GM21576 (cell line): ENCODE results near the gene AKIRIN1.
"Not testable (repeated sequence)": the region's sequence is repeated elsewhere in the genome, so short reads cannot be mapped to it uniquely, and the experiment has no call there.

Source experiments
- ATAC-seq: cut with Tn5 transposase; IDR thresholded peaks from one replicate; pipeline ENCODE4 v1.9.1; 2021; ENCODE audit warnings: mild to moderate bottlenecking, moderate library complexity; ENCODE audit not compliant: unreplicated experiment

The AKIRIN1 gene

DNA sequence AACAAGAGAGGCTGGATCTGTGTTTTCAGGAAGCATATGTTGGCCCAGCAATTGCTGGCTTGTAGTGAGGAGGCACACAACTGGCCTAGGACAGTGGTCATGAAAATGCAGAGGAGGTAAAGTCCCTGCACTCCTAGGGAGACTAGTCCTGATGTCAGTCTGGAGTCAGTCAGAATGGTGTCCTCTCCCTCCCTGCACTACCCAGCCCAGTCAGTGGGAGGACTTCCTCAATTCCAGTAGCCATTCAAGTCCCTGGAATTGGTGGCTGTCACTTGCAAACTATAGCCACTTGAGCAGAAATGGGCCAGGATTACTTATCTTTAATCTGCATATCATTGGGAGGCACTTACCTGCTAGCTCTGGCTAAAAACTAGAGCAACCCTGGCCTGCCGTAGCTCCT is 53.7 kb downstream of the AKIRIN1 start:
- no peak for ATAC-seq

DNA sequence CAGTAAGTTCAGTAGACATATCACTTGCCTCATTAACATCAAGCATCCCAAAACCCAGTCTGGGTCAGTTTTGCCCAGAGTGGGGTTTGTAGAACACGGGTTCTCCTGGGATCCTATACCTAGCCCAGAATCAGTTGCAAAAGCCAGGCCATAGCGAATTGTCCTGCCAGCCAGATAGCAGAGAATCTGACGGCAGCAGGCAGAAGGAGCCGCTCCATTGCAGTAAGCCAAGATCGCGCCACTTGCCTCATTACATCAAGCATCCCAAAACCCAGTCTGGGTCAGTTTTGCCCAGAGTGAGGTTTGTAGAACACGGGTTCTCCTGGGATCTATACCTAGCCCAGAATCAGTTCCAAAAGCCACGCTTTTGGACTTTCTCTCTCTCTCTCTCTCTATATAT is 54.2 kb downstream of the AKIRIN1 start:
- no peak for ATAC-seq

DNA sequence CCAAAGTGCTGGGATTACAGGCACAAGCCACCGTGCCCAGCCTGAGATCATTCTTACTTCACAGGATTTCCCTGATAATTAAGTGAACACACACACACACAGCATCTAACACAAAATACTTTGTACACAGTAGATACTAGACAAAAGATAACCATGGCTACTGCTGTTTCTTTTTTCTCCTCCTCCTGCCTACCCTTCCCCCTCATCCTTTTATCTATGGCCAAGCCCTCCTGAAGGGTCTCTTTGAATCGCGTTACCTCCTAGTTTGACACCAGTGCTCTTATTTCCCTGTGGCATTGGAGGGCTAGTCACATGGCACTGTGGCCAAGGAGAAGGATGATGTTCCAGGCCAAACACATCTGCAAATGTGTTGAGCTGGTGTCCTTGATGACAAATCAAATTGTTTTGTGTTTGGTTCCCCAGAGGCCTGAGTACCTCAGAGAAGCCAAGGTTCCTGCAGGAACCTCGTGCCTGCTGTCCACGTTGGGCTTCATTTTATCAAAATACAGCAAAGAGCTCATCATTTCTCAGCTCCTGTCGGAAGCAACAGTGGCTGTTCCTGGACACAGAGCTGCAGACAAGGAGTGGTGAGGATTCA is 55.6 kb downstream of the AKIRIN1 start:
- ATAC-seq: no peak

DNA sequence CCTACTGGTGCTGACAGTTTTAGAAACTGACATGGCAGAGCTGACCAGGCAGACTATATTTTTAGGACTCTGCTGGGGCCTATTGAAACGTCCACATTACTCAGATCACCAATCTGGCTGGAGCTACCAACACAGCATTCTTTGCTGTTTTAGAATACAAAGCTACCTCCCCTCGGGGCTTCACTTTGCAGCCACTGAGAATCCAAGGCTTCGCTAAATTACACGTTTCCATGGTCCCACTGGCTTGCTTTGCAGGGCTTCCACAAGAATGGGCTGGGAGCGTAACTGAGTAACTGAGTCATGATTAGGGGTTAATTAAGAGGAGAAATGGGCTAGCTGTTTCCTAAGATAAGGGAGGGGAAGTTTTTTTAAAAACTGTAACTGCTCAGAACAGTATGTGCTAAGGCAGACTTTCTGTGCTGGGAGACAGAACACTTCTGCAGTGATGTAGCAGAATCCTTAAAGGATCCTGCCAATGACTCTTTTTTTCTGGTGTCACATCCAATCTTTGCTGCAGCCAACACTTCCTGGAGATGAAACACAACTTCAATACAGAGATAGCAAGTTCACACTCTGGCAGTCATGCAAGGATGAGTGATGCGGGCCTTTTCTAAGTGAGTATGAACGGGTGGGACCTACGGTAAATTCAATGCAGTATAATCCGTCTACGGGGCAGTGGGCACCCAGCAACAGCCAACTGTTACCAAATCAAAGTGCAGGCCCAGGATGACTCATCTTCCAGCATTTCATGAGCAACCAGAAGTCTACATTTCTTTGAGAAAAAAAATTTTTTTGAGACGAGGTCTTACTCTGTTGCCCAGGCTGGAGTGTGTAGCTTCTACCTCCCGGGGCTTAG is 56.5 kb downstream of the AKIRIN1 start:
- no peak for ATAC-seq

DNA sequence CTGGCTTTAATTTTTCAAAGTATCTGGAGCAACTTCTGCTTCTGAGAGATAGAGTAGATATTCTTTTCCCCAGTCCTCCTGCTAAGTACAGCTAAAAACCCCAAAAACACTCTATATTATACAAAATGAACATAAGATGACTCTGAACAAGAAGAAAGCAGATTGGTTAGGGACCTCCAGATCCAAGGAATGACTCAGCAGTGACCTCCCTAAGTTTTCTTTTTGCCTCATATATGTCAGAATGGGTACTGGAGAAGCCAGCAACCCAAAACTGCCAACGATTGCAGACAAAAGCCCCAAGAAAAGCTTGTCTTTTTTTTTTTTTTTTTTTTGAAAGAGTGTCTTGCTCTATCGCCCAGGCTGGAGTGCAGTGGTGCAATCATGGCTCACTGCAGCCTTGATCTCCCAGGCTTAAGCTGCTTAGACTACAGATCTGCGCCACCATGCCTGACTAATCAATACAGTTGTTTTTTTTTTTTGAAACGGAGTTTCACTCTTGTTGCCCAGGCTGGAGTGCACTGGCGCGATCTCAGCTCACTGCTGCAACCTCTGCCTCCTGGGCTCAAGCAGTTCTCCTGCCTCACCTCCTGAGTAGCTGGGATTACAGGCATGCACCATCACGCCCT is 57.8 kb downstream of the AKIRIN1 start:
- no peak for ATAC-seq

DNA sequence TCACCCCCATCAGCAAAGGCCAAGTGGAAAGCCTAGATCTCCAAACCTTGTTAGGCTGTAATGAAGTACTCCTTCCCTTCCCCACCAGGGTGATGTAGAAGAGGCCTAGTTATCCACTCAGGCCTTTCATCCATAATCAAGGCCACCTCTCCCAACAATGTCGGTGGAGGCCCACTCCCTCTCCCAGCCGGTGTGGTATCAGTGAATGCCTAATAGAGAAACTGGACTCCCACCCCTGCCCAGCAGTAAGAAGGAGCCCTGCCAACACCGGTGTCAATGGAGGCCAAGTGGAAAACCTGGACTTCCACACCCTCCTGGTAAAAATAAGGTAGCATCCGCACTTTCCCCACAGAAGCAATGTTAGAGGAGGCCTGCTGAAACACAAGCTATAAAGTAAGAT is 58.9 kb downstream of the AKIRIN1 start:
- ATAC-seq: no peak

DNA sequence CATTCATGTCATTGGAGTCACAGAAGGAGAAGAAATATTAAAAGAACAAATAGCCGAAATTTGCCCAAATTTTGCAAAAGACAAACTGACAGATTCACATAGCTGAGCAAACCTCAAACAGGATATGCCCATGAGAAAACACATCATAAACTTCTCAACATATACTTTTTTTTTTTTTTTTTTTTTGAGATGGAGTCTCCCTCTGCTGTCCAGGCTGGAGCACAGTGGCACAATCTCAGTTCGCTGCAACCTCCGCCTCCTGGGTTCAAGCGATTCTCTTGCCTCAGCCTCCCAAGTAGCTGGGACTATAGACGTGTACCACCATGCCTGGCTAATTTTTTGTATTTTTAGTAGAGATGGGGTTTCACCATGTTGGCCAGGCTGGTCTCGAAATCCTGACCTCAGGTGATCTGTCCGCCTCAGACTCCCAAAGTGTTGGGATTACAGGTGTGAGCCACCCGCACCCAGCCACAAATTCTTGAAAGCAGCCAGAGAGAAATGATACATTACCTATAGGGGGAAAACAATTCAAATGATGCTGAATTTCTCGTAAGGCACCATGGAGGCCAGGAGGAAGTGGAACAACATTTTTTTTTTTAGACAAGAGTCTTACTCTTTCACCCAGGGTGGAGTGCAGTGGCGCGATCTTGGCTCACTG is 60.2 kb downstream of the AKIRIN1 start:
- ATAC-seq: not testable (repeated sequence)

DNA sequence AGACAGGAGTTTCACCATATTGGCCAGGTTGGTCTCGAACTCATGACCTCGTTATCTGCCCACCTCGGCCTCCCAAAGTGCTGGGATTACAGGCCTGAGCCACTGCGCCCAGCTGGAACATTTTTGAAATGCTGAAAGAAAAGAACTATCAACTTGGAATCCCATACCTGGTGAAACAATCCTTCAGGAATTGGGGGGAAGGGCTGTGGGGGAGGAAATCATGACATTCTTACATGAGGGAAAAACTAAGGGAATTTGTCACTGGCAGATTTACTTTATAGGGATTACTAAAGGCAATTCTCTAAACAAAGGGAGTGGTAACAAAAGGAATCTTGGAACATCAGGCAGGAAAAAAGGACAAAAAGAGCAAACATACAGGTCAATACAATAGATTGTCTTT is 60.9 kb downstream of the AKIRIN1 start:
- ATAC-seq: no peak

DNA sequence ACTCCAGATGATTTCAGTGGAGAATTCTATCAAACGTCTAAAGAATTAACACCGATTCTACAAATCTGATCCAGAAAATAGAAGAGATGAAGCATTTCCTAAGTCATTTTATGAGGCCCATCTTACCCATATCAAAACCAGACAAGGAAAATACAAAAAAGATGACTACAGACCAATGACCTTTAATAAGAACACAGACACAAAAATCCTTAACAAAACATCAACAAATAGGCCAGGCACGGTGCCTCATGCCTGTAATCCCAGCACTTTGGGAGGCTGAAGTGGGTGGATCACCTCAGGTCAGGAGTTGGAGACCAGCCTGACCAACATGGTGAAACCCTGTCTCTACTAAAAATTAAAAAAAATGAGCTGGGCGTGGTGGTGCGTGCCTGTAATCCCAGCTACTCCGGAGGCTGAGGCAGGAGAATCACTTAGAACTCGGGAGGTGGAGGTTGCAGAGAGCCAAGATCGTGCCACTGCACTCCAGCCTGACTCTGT is 64.2 kb downstream of the AKIRIN1 start:
- not testable (repeated sequence) for ATAC-seq
